ENCODE data around the gene CYFIP1. TPM values are rescaled to one million over a fixed set of nuclear protein-coding genes. Genes with fewer than 3 reads are reported as not detected.

Gene CYFIP1
- total RNA-seq, 1 experiment from 2014 or later = 79.2 TPM

GRCh38 chr15:22939652-22940061, 40.5 kb downstream of the CYFIP1 start:
- DNase-seq (ENCODE audit: low spot score) = no peak
- CTCF ChIA-PET = no interaction called here
- Mint-ChIP-seq H3K4me1 (peaks cover 7% of the 10 kb centered on the region), H3K36me3 (peaks cover 42% of the 10 kb centered on the region), H3K27me3 (ENCODE audit: low read depth) (no peaks in the 10 kb centered on the region), H3K4me3 (no peak overlapping the region), H3K27ac (no peak overlapping the region), H3K9me3 (no peaks in the 10 kb centered on the region)
- no peak for ATAC-seq
- POLR2A ChIA-PET = no interaction called here
- TF ChIP-seq FOXP4 (CRISPR knock-in tag; IDR thresholded peaks at IDR 0.05) (no peak), FOXP1 (CRISPR knock-in tag; IDR thresholded peaks at IDR 0.05; ENCODE audit: borderline replicate concordance) (no peak), IRF1 (CRISPR knock-in tag; IDR thresholded peaks at IDR 0.05) (no peak), ZNF121 (CRISPR knock-in tag; IDR thresholded peaks at IDR 0.05) (no peak), ZNF263 (CRISPR knock-in tag; IDR thresholded peaks at IDR 0.05; ENCODE audit: low read depth) (no peak), NR2C2 (CRISPR knock-in tag; IDR thresholded peaks at IDR 0.05) (no peak), ZNF423 (CRISPR knock-in tag; IDR thresholded peaks at IDR 0.05) (no peak), TEAD4 (CRISPR knock-in tag; IDR thresholded peaks at IDR 0.05) (no peak), ZNF232 (CRISPR knock-in tag; IDR thresholded peaks at IDR 0.05) (no peak), NFATC4 (CRISPR knock-in tag; IDR thresholded peaks at IDR 0.05) (no peak), CBFB (CRISPR knock-in tag; IDR thresholded peaks at IDR 0.05; ENCODE audit: low read depth) (no peak), ZNF219 (CRISPR knock-in tag; IDR thresholded peaks at IDR 0.05; ENCODE audit: borderline replicate concordance) (no peak), ZSCAN18 (CRISPR knock-in tag; IDR thresholded peaks at IDR 0.05) (no peak), PRDM15 (CRISPR knock-in tag; IDR thresholded peaks at IDR 0.05) (no peak), ZBTB43 (CRISPR knock-in tag; IDR thresholded peaks at IDR 0.05) (no peak)

GRCh38 chr15:22939051-22939450, 41.1 kb downstream of the CYFIP1 start:
- Mint-ChIP-seq H3K27ac (no peak overlapping the region), H3K36me3 (peaks cover 43% of the 10 kb centered on the region), H3K4me1 (peaks cover 7% of the 10 kb centered on the region), H3K9me3 (no peaks in the 10 kb centered on the region), H3K4me3 (no peak overlapping the region), H3K27me3 (ENCODE audit: low read depth) (no peaks in the 10 kb centered on the region)
- ATAC-seq (no peak), DNase-seq (ENCODE audit: low spot score) (no peak)
- CTCF ChIA-PET = no interaction called here
- no peak for TF ChIP-seq CTCF (IDR thresholded peaks at IDR 0.05)
- no peak for TF ChIP-seq USF1 (CRISPR knock-in tag; IDR thresholded peaks at IDR 0.05)
- no peak for TF ChIP-seq ZNF263 (CRISPR knock-in tag; IDR thresholded peaks at IDR 0.05; ENCODE audit: low read depth)
- TF ChIP-seq NFE2L1 (CRISPR knock-in tag; IDR thresholded peaks at IDR 0.05) = no peak
- POLR2A ChIA-PET = interaction anchor here (0.7 kb wide), 1 partner anchor 21 kb away, joined by 8 read pairs; no protein-coding TSS in a partner anchor

Measured in WTC11 (cell line).